Inflammatory macrophage treated with lipopolysaccharide for 4 hours (primary cell): ENCODE data around the gene TOMT.
A peak's percentile ranks its signal among the peaks of the same experiment; 100 is the strongest.

ENCODE experiments used
- DNase-seq: peaks from one replicate; pipeline ENCODE4 v3.0.0-alpha.2; 2020

The TOMT gene, protein sequence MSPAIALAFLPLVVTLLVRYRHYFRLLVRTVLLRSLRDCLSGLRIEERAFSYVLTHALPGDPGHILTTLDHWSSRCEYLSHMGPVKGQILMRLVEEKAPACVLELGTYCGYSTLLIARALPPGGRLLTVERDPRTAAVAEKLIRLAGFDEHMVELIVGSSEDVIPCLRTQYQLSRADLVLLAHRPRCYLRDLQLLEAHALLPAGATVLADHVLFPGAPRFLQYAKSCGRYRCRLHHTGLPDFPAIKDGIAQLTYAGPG

DNA sequence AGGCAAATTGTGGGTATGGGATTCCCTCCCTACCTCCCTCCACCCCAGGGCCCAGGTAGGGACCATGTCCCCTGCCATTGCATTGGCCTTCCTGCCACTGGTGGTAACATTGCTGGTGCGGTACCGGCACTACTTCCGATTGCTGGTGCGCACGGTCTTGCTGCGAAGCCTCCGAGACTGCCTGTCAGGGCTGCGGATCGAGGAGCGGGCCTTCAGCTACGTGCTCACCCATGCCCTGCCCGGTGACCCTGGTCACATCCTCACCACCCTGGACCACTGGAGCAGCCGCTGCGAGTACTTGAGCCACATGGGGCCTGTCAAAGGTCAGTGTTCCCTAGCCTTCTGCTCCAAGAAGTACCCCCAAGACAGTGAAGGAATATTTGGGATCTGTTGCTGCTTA lies at the start of gene TOMT:
Gene TOMT, plus strand, starts transcription at position 37 of the 400 bp plus-strand sequence. Its CDS starts 28 bp downstream, at position 65.
- no peak for DNase-seq

DNA sequence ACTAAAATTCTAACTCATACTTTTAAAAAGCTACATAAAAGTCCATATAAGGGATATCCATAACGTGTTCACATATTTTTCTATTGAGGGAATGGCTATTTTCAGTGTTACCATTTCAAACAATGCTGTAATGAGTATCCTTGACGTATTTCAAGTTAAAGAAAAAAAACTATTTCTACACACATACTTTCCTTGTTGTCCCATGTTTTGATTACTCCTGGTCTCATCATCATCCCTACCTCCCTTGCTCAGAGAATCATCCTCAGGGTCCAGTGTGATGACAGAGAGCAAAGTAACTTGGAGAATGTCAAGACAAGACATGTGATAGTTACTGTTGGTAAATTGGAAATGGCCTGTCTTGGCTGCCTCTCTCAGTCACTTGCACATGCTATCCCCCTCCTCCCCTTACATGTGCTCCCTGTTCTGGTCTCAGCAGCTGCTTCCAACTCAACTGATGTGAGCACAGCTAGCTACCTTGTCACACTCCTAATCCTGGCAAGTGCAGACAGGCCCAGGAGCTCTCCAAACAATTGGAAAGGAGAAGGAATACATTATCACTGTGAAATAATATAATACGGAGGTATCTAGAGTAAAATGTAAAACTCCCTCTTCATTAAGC lies 47.2 kb upstream of the TOMT start:
- no peak for DNase-seq

DNA sequence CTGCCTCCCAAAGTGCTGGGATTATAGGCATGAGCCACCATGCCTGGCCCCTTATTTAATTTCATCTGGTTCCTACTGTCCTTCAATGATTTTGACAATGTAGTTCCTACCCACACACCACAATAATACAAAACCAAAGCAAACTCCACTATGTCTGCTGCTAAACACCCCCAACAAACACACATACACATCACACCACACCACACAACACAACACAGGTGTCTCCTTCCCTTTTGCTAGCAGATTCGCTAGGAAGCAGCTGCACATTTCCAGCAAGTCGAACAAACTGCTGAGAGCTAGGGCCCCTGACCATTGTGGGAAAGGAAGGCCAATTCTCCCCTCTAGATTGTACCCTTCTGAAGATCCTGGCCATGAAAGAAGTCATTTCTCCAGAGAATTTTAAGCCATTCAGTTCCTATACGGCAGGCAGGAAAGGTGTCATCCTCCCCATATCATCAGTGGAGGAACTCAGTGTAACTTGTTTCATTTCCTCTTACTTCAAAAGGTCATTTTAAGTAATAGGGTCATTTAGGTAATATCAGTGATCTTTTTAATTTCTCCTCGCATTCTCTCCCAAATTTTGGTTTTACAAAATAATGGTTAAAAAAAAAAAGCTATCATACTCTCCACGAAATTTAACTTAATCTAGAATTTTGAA lies 43.9 kb upstream of the TOMT start:
- peak; percentile 21 for DNase-seq

DNA sequence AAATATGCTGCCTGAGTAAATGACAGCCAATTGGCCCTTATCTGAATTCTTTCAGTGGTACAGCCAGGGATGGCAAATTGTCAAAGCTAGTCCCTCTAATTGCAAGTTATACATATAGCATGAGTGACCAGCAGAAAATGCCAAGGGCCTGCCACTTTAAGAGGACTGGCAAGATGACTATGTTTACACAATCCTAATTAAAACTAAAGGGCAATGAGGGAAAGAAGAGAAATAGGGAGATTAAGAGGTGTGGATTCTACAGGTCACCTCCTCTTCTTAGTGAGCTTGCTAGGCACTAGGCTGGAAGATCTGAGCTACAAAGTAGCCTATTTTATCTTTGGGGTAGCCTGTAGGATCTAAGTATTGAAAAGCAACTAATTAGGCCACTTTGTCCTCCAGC lies 38.9 kb upstream of the TOMT start:
- no peak for DNase-seq

DNA sequence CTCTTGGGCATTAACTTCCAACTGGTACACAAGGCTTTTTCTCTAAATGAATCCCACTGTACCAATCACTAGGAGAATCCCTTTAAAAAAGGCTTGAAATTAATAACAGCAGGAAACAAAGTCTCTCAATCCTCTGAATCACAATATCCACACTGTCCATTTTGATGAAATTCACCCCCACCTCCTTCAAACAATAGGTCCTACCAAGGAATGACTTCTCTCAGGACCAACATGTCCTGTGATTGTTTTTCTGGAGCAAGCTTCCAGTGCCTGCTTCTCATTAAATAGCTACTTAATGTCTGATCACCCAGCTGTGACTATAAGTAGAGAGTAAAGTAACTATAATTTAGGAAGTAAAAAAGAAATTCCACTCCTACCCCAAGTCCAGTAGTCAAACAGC lies 38.5 kb upstream of the TOMT start:
- DNase-seq = no peak

DNA sequence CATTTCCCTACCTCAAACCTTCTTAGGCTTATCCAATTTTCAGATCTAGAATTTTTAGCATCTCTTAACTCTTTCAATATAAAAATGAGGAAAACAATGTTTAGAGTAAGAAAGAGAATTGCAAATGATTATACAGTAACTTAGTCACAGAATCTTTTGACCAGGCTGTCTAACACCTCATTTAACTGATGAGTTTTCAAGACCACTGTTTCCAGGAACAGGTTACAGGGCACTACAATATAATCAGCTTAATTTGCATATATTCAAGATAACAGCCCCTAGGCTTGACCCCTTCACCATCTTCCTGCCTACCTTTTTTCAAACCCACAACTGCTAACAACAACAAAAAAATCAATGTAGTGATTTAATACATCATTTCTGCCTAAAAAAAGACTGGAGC lies 38.0 kb upstream of the TOMT start:
- no peak for DNase-seq

DNA sequence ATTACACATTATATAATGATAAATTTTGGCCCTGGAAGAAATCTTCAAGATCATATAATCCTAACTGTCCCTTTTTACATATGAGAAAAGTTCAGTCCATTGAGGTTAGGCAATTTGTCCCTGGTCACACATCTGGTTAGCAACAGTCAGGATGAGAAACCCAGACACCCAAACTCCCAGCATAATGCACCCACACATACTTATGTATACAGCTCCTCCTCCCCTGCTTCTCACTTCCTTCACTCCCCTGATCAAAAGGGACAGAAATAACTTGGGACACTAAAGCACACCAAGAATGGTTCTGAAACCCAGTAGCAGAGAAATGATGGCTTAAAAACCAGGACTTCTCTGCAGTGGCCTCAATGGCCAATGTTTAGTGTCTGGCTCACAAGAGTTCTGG lies 36.5 kb upstream of the TOMT start:
- peak; percentile 78 for DNase-seq

DNA sequence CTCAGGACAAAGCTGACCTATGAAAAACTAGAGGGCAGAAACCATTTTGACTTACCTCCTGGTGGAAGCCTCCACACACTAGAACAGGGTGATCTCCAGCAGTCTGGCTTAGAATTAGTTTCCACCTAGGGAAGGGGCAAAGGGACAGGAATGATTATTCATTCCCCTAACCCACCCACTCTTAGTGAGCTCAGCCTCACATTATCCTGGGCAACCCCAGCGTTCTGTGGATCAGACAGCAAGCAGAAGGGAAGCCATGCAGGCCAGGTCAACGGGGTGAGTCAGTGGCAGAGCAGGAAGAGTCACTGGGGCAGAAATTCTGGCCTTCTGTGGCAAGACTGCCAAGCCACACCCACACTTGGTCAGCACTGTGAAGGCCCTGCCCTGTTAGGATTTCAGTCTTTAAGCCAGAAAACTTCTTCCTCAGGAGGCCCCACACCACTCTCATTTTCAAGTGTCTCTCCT lies 35.9 kb upstream of the TOMT start:
- DNase-seq = peak; percentile 97

DNA sequence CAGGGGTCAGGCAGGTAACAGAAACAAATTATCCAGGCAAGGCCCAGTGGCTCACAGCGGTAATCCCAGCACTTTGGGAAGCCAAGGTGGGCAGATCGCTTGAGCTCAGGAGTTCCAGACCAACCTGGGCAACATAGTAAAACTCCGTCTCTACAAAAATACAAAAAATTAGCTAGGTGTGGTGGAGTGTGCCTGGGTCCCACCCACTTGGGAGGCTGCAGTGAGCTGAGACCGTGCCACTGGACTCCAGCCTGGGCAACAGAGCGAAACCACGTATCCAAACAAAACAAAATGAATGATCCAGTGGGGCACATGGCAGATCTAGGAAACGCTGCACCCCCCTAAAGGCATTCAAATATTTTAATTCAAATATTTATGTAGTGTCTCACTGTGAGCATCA lies 35.2 kb upstream of the TOMT start:
- no peak for DNase-seq

DNA sequence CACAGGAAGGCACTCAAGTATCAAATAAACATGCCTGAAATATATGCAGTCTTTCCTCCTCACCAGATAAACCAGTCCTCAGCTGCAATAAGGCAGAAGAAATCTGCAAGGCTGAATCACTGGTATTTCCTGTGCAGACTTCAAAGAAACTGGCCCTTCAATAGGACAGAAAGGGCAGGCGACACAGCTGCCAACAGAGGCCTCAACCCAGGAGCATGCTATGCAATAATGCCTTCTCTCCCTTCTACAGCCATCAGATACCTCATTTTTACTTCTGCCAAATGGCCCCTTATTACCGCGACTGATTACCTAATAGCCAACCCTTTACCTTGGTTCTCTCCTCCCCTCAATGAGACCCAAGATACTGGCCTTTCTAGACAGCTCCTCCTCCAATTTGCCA lies 33.4 kb upstream of the TOMT start:
- DNase-seq = peak; percentile 50

DNA sequence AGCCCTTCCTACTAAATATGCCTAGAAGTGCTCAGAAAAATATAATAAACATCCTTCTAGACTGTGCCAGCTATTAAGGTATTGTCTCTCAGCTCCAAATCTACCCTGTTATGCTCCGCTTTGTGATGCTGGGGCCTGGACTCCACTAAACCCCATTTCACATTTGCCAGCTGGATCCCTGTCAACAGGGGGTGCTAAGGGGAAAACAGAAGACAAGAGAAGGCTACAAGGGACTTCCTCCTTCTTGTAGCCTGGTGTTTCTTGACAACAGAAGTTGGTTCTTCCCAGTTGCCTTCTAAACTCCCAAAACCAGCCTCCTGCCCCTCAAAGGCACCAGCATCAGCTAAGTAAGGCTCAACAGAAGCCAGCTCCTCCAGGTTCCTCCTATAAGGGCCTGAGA lies 30.6 kb upstream of the TOMT start:
- DNase-seq = peak; percentile 71

DNA sequence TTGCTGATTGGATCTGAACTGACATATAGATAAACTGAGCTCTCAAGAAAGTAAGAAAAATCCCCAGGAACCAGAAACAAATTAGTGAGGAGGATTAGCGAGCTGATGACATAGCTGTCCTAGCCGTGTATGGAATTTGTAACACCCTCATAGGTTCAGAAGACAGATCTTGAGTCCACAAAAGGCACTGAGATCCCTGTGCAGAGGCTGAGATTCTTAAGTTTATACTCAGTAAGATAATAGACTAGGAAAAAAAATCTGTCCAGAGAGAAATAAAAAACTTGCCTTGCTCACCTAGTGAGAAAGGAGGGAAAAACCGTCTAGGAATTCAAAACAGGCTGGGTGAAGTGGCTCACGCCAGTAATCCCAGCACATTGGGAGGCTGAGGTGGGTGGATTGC lies 30.0 kb upstream of the TOMT start:
- DNase-seq = no peak

DNA sequence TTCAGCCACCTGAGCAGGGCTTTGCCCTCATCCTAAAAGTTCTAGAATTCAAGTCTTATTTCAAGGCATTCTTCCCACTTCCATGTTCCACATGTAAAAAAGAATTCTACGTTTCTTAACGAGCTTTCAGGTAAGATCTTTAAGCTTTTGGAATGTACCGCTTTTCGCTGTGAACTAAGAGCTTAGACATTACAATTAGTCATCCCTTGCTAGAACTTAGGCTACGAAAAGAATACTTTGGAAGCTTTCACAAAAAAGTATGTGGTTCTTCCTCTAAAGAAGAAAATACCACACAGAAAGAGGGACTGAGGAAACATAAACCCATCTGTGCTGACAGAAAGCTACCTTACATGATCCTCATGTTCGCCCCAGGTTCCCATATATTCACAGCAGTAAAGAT lies 27.2 kb upstream of the TOMT start:
- no peak for DNase-seq

DNA sequence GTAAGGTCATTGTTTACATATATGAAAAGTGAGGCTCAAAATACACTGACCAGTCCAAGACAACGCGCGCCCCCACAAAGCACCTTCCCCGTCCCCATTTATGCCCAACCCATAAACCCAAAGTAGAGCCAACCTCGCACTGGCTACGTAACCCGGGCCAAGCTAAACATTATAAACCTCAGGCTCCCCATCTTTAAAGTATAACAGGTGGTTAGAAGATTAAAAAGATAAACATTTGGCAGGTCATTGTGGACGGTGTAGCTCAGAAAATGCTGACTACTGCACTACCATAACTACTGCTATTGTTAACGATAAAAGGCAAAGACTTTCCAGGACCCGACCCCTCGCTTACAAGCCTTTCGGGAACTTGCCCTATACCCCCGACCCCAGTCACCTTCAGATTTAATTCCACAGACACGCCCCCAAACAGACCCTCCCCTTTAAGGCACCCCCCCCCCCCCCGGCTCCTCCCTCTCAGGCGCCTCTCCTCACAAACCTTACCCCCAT lies 25.9 kb upstream of the TOMT start:
- no peak for DNase-seq

DNA sequence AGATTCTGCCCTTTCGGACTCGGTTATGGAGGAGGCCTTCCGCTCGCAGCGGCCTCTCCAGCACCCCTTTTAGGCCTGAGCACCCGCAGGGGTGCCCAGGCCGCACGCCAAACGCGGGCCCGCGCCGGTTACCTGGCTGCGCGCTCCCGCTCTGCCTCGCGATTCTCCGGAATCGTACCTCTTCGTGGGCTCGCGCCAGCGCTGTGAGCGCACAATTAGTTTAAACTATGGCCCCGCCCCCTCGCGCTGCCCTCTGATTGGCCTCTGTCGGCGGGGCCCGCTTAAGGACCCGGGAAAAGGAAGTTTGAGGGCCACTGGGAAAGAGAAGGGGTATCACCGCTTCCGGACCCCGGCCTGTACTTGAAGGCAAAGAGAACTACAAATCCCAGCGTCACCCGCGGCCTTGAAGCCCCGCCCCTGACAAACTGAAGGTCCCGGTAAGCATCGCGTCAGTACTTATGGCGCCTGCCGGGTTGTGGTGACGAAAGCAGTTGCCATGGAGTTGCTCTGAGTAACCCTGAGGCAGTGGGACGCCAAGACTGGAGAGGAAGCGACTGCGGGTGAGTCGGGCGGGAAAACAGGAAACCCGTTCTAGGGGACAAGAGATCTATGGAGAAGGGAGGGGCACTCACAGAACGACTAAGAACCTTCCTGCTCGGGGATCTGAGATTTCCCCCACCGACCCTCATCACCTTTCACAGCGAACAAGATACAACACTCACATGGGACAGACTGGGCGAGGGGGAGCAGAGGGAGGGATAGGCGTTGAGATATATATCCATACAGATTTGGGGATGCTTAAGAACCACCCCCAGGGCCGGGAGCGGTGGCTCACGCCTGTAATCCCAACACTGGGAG lies 25.2 kb upstream of the TOMT start, which contains the start of the genes LRRC51 and NUMA1:
Gene LRRC51, plus strand, starts transcription at position 525 of the 858 bp plus-strand sequence. CDS start 8,234 bp downstream, outside the sequence.
Gene NUMA1, minus strand, starts transcription at position 217 of the 858 bp plus-strand sequence. CDS start 44,599 bp downstream, outside the sequence.
- DNase-seq = peak; percentile 100

DNA sequence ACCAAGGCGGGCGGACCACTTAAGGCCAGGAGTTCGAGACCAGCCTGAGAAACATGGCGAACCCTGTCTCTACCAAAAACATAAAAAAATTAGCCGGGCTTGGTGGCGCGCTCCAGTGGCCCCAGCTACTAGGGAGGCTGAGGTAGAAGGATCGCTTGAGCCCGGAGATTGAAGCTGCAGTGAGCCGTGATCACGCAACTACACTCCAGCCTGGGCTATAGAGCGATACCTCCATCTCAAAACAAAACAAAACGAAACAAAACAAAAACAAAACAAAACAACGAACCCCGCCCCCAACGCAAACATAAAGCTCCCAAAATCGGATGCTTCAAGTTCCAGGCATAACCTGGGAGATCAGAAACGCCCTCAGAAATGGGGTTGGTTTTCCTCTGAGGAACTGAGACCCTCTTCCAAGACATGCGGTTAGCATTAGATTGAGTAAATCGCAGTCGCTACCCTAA lies 24.5 kb upstream of the TOMT start:
- no peak for DNase-seq

DNA sequence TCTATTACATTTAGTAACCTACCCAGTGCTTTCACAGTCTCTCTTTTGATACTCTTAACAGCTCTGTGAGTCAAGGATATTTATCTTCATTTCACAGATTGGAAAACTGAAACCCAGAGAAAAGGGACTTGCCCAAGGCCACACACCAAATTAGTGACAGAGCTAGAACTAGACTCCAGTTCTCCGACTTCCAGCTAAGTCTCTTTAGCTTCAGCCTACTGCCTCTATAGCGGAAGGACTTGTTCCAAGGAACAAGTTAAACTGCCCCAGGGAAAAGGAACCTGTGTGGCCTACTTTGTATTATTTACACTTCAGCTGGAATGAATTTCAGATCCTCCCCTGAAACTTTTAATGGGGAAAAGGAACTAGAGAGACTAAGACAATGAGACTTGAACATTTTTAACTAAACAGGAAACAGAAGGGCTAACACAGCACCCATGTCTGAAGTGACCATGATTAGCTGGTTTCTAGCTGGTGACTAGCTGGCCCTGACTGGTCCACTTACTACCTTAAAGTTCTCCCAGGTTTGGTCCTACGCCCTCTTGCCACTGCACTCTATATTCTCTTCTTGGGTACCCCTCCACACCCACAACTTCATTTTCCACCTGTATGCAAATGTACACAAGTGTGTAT lies 23.8 kb upstream of the TOMT start:
- peak; percentile 77 for DNase-seq

DNA sequence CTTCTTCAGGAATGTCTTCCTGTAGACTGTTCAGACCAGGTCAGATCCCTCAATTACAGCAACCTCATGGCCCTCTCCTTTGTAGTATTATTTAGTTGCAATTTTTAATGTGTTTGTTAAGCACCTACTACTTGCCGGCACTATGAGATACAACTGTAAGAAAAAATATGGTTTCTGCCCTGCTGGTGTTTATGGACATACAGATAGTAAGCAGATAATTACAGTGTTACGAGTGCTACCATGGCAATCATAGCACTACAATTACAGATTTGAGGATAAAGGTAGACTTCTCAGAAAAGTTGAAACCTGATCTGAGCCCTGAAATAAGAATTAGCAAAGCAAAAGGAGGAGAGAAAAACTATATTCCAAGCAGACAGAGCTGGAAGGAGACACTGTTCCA lies 22.3 kb upstream of the TOMT start:
- DNase-seq = no peak

DNA sequence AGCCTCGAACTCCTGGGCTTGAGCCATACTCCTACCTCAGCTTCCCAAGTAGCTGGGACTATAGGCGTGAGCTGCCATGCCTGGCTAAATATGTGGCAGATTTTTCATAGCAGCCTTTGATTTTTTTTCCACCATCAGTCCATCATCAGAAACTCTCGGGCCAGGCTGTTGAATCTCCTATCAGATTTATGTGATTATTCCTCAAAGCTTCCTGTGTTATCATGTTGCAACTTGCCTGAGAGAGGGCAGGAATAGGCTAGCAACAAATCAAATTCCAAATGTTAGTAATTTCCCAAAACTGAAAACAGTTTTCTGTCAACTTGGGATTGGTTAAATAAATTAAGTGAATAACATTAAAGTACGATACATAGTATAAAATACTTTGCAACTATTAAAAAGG lies 21.6 kb upstream of the TOMT start:
- DNase-seq = no peak

DNA sequence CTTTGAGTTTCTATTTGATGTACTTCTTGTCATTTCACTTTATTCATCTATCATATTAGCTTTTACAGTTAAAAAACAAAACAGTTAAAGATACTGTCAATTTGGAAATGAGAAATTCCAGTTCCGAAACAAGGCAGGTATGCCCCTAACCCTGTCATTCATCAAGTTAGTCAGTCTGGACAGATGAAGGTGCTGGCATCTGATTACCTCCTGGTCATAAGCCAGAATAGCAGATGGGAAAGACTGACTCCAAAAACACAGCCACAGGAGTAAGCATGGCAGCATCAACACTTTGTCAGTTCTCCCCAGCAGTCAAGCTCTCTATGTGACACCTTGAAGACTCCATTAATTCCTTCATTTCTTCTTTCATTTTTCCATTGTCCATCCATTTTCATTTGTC lies 20.8 kb upstream of the TOMT start:
- DNase-seq = no peak

DNA sequence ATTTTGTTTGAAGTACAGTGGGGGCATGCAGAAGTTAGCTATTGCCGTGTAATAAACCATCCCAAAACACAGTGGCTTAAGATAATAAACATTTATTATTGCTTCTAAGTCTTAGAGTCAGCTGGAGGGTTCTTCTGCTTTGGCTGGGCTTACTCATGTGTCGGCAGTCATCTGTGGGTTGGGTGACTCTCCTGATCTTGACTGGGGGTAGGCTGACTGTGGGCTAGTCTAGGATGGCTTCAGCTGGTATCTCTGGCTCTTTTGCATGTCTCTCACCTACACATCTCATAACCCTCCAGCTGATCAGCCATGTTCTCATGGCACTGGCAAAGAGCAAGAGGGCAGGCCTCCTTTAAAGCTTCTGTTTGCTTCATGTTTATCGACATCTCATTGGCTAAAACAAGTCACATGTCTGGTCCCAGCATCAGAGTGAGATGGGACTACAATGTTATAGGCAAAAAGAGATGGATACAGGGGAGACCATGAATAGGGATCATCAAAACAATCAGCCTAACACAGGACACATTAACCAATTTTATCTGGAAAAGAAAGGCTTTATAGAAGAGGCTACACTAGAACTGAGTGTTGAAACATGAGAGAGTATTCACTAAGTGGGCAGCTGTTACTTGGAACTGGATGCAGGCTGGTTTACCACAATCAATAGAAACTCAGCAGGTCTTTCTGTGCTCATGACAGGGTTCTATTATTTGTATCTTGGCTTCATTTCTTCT lies 19.9 kb upstream of the TOMT start:
- DNase-seq = peak; percentile 21
